ENCODE results near the gene DPP4.

GRCh38 chr2:162050513-162050961, 23.5 kb downstream of the DPP4 start:
- TF ChIP-seq, protein P1, sequence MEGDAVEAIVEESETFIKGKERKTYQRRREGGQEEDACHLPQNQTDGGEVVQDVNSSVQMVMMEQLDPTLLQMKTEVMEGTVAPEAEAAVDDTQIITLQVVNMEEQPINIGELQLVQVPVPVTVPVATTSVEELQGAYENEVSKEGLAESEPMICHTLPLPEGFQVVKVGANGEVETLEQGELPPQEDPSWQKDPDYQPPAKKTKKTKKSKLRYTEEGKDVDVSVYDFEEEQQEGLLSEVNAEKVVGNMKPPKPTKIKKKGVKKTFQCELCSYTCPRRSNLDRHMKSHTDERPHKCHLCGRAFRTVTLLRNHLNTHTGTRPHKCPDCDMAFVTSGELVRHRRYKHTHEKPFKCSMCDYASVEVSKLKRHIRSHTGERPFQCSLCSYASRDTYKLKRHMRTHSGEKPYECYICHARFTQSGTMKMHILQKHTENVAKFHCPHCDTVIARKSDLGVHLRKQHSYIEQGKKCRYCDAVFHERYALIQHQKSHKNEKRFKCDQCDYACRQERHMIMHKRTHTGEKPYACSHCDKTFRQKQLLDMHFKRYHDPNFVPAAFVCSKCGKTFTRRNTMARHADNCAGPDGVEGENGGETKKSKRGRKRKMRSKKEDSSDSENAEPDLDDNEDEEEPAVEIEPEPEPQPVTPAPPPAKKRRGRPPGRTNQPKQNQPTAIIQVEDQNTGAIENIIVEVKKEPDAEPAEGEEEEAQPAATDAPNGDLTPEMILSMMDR (IDR thresholded peaks at IDR 0.05; ENCODE audit: low read length), result no peak
- no peak for TF ChIP-seq EZH2 (optimal IDR thresholded peaks at IDR 0.05; ENCODE audit: low read depth, low read length)

Data from MM.1S (cell line).